Stimulated activated CD8-positive, alpha-beta memory T cell treated with anti-CD3 and anti-CD28 coated beads, Interleukin-15, amount 100 ng/mL, for 4 hours (primary cell): ENCODE results near the gene RRBP1.

ENCODE experiments used
- DNase-seq, 2 donors: peaks; one replicate each; pipeline ENCODE4 v3.0.0-alpha.2; 2020; ENCODE audit warnings: low read depth in 2 of 2

The RRBP1 gene

DNA sequence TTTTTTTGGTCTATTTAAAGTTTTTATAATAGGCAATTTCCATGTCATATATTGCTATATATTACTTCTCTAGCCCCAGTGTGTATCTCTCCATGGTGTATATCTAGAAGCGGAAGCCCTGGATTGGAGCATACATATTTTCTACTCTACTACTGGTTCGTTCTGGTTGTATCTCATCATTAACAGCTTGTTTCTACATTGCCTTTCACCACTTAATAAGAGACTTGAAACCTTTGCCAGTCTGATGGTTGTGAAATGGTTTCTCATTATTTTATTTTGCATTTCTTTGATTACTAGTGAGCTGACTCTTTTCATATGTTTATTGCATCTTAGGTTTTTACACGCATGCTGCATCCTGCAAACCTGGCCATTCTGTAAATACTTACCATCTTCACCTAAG lies 108.6 kb downstream of the RRBP1 start:
- no peak for DNase-seq

DNA sequence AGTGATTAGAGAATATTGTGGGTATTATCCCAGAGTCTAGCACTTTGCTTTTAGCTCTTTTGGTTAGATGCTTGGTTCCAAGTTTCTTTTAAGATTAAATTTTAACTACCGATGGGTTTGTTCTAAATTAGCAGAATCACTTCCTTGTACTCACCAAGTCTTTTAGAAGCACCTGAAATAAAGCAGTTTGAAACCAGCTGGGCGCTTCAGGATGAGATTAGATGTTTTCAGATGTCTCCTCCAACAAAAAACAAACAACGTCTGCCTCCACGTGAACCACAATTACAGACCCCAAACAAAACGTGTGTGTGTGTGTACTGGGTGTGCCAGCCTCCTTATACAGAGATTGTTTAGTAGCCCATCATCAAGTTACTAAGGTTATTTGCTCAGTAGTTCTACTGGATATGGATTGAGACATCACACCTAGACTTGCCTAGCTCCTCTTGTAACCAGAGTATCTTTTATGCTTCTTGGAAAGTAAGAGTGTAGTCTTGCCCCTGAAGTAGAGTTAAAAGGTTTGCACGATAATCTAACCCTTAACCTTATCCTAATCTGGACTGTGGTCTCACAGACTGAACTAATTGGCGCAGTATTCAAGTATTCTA lies 109.9 kb downstream of the RRBP1 start:
- DNase-seq, result no peak

DNA sequence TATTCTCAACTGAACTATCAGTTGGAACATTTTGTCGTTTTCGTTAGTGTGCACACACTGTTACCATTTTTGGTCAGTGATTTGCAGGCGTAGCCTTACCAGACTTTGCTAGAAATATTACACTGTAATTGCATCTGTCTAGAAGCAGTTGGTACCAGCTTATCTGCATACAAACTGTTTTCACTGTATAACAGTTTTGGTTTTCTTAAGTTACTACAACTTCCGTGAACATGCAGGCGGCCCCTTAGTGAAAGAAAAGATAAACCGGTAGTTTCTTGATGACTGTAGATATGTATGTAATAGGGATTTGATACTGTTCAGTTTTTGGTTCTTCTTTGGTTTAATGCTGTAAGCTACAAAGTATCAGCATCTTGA lies 110.9 kb downstream of the RRBP1 start:
- no peak for DNase-seq

GRCh38 chr20:17570347-17571152 lies 111.5 kb downstream of the RRBP1 start:
- DNase-seq, result no peak

DNA sequence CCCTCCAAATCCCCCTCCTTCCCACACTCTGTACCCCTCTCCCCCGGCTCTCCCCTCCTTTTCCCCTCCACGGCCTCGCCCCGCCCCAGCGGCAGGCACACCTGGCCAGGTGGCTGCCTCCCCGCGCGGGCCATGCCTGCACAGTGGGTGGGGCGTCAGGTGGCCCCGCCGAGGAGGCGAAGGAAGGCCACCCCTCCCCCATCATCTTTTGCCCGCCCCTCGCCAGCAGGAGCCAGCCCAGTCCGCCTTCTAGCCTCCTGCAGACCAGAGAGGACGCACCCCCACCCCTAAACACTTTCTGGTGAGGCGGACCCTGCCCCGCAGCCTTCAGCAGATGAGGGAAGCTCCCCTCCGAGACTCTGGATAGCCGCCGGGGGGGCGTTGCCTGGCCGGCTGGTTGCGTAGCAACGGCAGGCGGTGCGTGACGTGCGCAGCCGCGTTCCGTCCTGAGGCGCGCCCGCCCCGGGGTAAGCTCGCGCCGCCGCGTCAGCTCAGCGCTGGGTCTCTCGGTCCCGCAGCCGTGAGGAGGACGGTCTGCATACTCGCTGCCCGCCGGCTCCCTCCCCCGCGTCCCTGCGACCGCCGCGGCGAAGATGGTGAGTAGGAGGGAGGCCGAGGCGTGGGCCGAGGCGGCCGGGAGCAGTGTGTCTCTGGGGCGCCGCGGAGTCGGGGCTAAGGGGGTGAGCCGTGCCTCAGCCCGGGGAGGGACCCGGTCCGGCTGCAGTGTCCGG lies 112.3 kb downstream of the RRBP1 start, which contains the start of gene DSTN:
DSTN (plus strand) TSS at position 460 of the 731 bp plus-strand sequence; CDS start at position 594, 134 bp downstream.
- peak; percentile 73 to 83 for DNase-seq

GRCh38 chr20:17568972-17569521 lies 113.0 kb downstream of the RRBP1 start:
- DNase-seq, result no peak

GRCh38 chr20:17568045-17568788 lies 113.8 kb downstream of the RRBP1 start:
- no peak for DNase-seq

DNA sequence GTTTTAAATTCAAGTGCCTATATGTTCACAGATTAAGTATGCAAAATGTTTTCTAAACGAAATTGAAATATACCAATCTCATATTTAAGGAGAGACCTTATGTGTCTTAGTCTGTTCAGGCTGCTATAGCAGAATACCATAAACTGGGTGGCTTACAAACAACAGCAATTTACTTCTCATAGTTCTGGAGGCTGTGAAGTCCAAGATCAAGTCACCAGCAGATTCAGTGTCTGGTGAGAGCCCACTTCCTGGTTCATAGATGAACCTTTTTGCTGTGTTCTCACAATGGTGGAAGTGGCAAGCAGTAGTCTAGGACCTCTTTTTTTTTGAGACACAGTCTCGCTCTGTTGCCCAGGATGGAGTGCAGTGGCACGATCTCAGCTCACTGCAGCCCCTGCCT lies 115.7 kb downstream of the RRBP1 start:
- DNase-seq, result no peak

- no peak for DNase-seq
Observed at GRCh38 chr20:17565169-17565845, 116.7 kb downstream of the RRBP1 start.
